ENCODE measurements around the gene DHRS1.

- TF ChIP-seq POLR2AphosphoS5 (IDR thresholded peaks at IDR 0.05; ENCODE audit: low read depth, low read length) (no peak), REST (IDR thresholded peaks at IDR 0.05; ENCODE audit: insufficient read depth in 1 of 2, low read depth in 2 of 2, low read length in 2 of 2) (no peak), TAF1 (IDR thresholded peaks at IDR 0.05; ENCODE audit: borderline replicate concordance, insufficient read depth, low read length) (no peak), SIN3A (IDR thresholded peaks at IDR 0.05; ENCODE audit: borderline replicate concordance, insufficient read depth, low read length) (no peak)
These were observed 21.2 kb downstream of the DHRS1 start for GRCh38 chr14:24278424-24278823.

Measured in PFSK-1 (cell line).